Measurements from ENCODE around the gene LMAN2. TPM values are rescaled to one million over a fixed set of nuclear protein-coding genes. Genes with fewer than 3 reads are reported as not detected.

Gene LMAN2
- total and polyA plus RNA-seq, 9 donors, result 77.9 to 102 (median 85.4) TPM

GRCh38 chr5:177328545-177329231 lies 22.8 kb downstream of the LMAN2 start:
- no peak overlapping the region for H3K27ac ChIP-seq (ENCODE audit: low read length)
- no peak for DNase-seq
- H3K9me3 ChIP-seq (replicated peaks; ENCODE audit: control insufficient read depth, low read depth, low read length), result no peaks in the 10 kb centered on the region
- no peak overlapping the region for H3K4me3 ChIP-seq (ENCODE audit: low read length)
- 90% methylated on average over 6 of the region's 19 CpGs for WGBS (ENCODE audit: insufficient coverage)
- H3K36me3 ChIP-seq (ENCODE audit: control insufficient read depth, insufficient read depth, low read length), result peaks cover 39% of the 10 kb centered on the region
- H3K27me3 ChIP-seq (ENCODE audit: control insufficient read depth, insufficient read depth, low read length), result no peaks in the 10 kb centered on the region
- H3K4me1 ChIP-seq (ENCODE audit: control insufficient read depth, insufficient read depth, low read length), result no peaks in the 10 kb centered on the region

GRCh38 chr5:177327539-177328522 lies 23.6 kb downstream of the LMAN2 start:
- DNase-seq, result peak; percentile 88
- 69% methylated on average over 21 of the region's 28 CpGs for WGBS (ENCODE audit: insufficient coverage)
- Histone ChIP-seq H3K27me3 (ENCODE audit: control insufficient read depth, insufficient read depth, low read length) (no peaks in the 10 kb centered on the region), H3K36me3 (ENCODE audit: control insufficient read depth, insufficient read depth, low read length) (peaks cover 31% of the 10 kb centered on the region), H3K27ac (ENCODE audit: low read length) (peak overlapping the region; percentile 65), H3K4me1 (ENCODE audit: control insufficient read depth, insufficient read depth, low read length) (no peaks in the 10 kb centered on the region), H3K9me3 (replicated peaks; ENCODE audit: control insufficient read depth, low read depth, low read length) (no peaks in the 10 kb centered on the region), H3K4me3 (ENCODE audit: low read length) (no peak overlapping the region)

DNA sequence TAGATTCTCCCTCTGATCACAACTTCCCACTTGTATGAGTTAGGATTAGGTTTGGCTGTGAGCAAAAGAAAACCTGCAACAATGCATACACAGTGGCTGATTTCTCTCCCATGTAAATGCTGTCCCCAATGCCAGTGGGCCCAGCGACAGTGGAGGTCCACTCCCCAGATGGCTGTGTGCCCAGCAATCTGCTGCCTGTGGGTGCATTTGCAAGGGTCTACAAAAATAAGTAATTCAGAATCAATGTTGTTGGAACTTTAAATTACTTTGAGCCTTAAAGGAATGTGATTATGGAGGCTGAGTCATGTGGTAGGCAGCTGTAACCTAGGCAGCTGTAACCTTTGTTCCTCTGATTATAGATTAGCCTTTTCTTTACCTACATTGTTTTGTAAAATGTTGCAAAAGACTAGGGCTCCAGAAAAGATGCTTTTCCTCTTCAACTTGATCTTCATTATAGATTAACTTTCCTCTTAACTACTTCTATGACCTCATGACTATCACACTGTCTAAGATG lies 25.5 kb downstream of the LMAN2 start:
- no peaks in the 10 kb centered on the region for H3K27me3 ChIP-seq (ENCODE audit: control insufficient read depth, insufficient read depth, low read length)
- no peak overlapping the region for H3K4me3 ChIP-seq (ENCODE audit: low read length)
- H3K9me3 ChIP-seq (replicated peaks; ENCODE audit: control insufficient read depth, low read depth, low read length), result no peaks in the 10 kb centered on the region
- no peak overlapping the region for H3K27ac ChIP-seq (ENCODE audit: low read length)
- H3K4me1 ChIP-seq (ENCODE audit: control insufficient read depth, insufficient read depth, low read length), result no peaks in the 10 kb centered on the region
- WGBS (ENCODE audit: insufficient coverage), result 67% methylated on average over 1 of the region's 1 CpG
- peaks cover 11% of the 10 kb centered on the region for H3K36me3 ChIP-seq (ENCODE audit: control insufficient read depth, insufficient read depth, low read length)
- no peak for DNase-seq

DNA sequence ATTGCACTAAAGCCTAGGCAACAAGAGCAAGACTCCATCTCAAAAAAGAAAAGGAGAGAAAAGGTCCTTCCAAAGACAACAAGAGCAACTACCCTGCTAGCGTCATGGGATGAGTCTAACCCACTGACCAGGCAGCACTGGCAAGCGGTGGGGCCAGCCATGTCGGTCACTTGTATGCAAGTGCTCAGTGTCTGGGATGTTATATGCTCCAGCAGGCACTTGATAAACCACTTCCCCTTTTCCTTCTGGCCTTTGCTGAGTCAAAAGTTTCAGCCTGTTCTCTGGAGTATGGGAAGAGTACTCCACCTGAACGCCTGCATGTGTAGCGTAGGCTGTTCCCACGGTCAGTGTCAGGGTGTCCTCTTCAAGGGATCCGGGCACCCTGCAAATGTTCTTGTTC lies 30.6 kb downstream of the LMAN2 start:
- H3K4me3 ChIP-seq (ENCODE audit: low read length), result no peak overlapping the region
- H3K27ac ChIP-seq (ENCODE audit: low read length), result no peak overlapping the region
- H3K36me3 ChIP-seq (ENCODE audit: control insufficient read depth, insufficient read depth, low read length), result no peaks in the 10 kb centered on the region
- DNase-seq, result no peak
- no peaks in the 10 kb centered on the region for H3K4me1 ChIP-seq (ENCODE audit: control insufficient read depth, insufficient read depth, low read length)
- no peaks in the 10 kb centered on the region for H3K27me3 ChIP-seq (ENCODE audit: control insufficient read depth, insufficient read depth, low read length)
- WGBS (ENCODE audit: insufficient coverage), result 80% methylated on average over 3 of the region's 7 CpGs
- H3K9me3 ChIP-seq (replicated peaks; ENCODE audit: control insufficient read depth, low read depth, low read length), result no peaks in the 10 kb centered on the region

DNA sequence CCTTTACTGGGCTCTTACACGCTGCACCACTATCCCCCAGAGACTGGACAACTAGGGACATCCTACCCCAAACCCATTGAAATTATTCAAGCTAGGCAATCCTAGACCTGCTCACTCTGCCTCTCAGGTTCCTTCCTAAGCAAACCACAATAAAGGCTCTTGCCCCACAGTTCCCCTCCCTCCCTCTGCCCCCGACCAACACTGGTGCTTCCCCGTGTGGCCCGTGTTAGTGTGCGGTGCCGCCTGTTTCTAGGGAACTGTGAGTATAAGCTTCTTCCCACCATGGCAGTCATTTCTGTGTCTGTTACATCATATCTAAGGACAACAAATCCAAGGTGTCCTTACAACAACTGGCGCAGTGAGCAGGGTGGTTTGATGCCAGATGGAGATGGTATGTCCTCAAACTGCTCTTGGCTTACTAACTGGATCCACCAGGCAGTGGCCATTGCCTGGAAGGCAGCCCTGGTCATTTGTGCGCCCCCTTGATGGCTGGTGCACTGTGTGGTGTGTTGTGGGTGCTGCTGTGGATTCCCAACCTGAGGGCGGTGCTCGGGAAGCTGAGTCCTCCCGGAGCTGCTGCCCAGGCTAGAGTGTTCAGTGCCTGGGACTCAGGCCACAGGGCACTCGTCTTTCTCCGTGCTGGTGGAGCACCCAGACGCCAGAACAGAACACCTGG lies 31.4 kb downstream of the LMAN2 start:
- DNase-seq, result no peak
- H3K9me3 ChIP-seq (replicated peaks; ENCODE audit: control insufficient read depth, low read depth, low read length), result no peaks in the 10 kb centered on the region
- WGBS (ENCODE audit: insufficient coverage), result 92% methylated on average over 9 of the region's 14 CpGs
- no peak overlapping the region for H3K4me3 ChIP-seq (ENCODE audit: low read length)
- H3K4me1 ChIP-seq (ENCODE audit: control insufficient read depth, insufficient read depth, low read length), result no peaks in the 10 kb centered on the region
- no peaks in the 10 kb centered on the region for H3K36me3 ChIP-seq (ENCODE audit: control insufficient read depth, insufficient read depth, low read length)
- H3K27ac ChIP-seq (ENCODE audit: low read length), result no peak overlapping the region
- no peaks in the 10 kb centered on the region for H3K27me3 ChIP-seq (ENCODE audit: control insufficient read depth, insufficient read depth, low read length)

GRCh38 chr5:177317959-177318377 lies 33.5 kb downstream of the LMAN2 start:
- Histone ChIP-seq H3K4me1 (ENCODE audit: control insufficient read depth, insufficient read depth, low read length) (peaks cover 2% of the 10 kb centered on the region), H3K4me3 (ENCODE audit: low read length) (no peak overlapping the region), H3K36me3 (ENCODE audit: control insufficient read depth, insufficient read depth, low read length) (no peaks in the 10 kb centered on the region), H3K9me3 (replicated peaks; ENCODE audit: control insufficient read depth, low read depth, low read length) (no peaks in the 10 kb centered on the region), H3K27me3 (ENCODE audit: control insufficient read depth, insufficient read depth, low read length) (no peaks in the 10 kb centered on the region), H3K27ac (ENCODE audit: low read length) (no peak overlapping the region)
- WGBS (ENCODE audit: insufficient coverage), result 31% methylated on average over 5 of the region's 7 CpGs
- DNase-seq, result peak; percentile 77

- H3K9me3 ChIP-seq (replicated peaks; ENCODE audit: control insufficient read depth, low read depth, low read length), result no peaks in the 10 kb centered on the region
- H3K4me1 ChIP-seq (ENCODE audit: control insufficient read depth, insufficient read depth, low read length), result peaks cover 16% of the 10 kb centered on the region
- DNase-seq, result no peak
- H3K27ac ChIP-seq (ENCODE audit: low read length), result no peak overlapping the region
- H3K4me3 ChIP-seq (ENCODE audit: low read length), result no peak overlapping the region
- WGBS (ENCODE audit: insufficient coverage), result no CpG with 5 or more reads among the region's 3 CpGs
- no peaks in the 10 kb centered on the region for H3K36me3 ChIP-seq (ENCODE audit: control insufficient read depth, insufficient read depth, low read length)
- H3K27me3 ChIP-seq (ENCODE audit: control insufficient read depth, insufficient read depth, low read length), result no peaks in the 10 kb centered on the region
These were observed 35.5 kb downstream of the LMAN2 start for GRCh38 chr5:177316005-177316404.

- DNase-seq, result no peak
- H3K4me1 ChIP-seq (ENCODE audit: control insufficient read depth, insufficient read depth, low read length), result peaks cover 22% of the 10 kb centered on the region
- H3K4me3 ChIP-seq (ENCODE audit: low read length), result no peak overlapping the region
- peaks cover 3% of the 10 kb centered on the region for H3K36me3 ChIP-seq (ENCODE audit: control insufficient read depth, insufficient read depth, low read length)
- no peaks in the 10 kb centered on the region for H3K27me3 ChIP-seq (ENCODE audit: control insufficient read depth, insufficient read depth, low read length)
- no peak overlapping the region for H3K27ac ChIP-seq (ENCODE audit: low read length)
- WGBS (ENCODE audit: insufficient coverage), result 92% methylated on average over 2 of the region's 7 CpGs
- H3K9me3 ChIP-seq (replicated peaks; ENCODE audit: control insufficient read depth, low read depth, low read length), result no peaks in the 10 kb centered on the region
These were observed 36.1 kb downstream of the LMAN2 start for GRCh38 chr5:177315411-177315810.

DNA sequence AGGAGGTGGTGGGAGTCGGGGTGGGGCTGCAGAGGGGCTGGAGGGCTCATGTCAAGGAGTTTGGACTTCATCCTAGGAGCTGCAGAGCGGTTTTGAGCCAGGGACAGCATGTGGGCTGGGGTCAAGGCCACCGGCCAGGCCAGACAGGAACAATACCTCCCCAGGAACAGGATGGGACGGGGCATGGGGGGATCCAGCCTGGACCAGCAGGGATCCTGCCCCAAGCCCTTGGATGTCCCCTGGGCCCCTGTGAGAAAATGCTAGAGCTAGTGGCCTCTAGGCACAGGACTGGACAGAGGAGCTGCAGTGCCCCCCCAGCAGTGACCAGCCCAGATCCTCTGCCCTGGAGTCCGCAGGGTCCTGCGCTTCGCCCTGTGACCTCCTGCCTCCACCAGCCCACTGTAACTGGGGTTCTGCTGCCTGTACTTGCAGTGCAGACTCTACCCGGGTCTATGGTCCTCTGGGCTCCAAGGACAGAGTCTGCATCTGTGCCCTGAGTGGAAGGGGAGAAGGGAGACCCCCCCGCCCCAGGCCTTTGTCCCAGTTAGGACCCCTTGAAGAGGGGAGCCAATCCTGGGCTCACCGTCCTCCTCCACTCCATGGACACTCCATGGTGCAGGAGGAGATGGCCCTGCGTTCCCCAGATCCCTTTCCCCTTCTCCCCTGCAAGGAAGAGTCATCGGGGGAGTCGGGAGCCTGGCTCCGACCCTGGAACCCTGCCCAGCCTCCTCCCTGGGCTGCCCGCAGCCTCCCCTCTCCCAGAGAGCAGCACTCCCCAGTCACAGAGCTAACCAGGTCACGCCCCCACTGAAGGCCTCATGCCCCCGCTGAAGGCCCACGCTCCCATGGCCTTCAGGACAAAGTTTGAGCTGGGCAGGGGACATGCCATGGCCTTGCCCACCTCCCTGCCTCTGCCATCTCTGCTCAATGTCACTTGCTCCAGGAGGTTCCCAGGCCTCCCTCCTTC lies 36.8 kb downstream of the LMAN2 start:
- H3K4me1 ChIP-seq (ENCODE audit: control insufficient read depth, insufficient read depth, low read length), result peaks cover 29% of the 10 kb centered on the region
- 76% methylated on average over 12 of the region's 18 CpGs for WGBS (ENCODE audit: insufficient coverage)
- H3K27ac ChIP-seq (ENCODE audit: low read length), result no peak overlapping the region
- DNase-seq, result no peak
- H3K9me3 ChIP-seq (replicated peaks; ENCODE audit: control insufficient read depth, low read depth, low read length), result no peaks in the 10 kb centered on the region
- H3K36me3 ChIP-seq (ENCODE audit: control insufficient read depth, insufficient read depth, low read length), result peaks cover 7% of the 10 kb centered on the region
- no peaks in the 10 kb centered on the region for H3K27me3 ChIP-seq (ENCODE audit: control insufficient read depth, insufficient read depth, low read length)
- H3K4me3 ChIP-seq (ENCODE audit: low read length), result no peak overlapping the region

Measured in muscle of leg (tissue), 11 donors.